Anterior cingulate cortex (tissue), 58 donors: Measurements from ENCODE around the gene CRB2.

Experiments used
- DNase-seq, 58 donors: peaks; one replicate each; lab custom pipeline; 2025; lab: John Stamatoyannopoulos, UW

CRB2 gene

DNA sequence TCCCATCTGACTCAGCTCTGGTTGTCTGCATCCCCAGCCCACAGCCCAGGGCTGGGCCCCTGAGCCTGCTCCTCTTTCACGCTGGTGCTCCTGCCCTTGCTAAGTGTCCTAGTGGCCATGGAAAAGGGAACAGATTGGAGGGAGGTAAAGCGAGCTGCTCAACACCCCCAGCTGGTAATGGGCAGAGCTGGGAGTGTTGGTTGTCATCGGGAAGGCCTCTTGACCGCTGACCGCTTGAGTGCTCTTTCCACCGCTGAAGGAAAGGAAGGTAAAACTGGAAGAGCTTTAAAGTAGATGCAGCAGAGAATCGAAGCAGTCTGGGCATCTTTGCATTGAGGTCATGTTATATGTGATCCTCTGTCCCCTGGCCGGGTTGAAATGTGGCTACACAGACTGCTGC lies 60.2 kb downstream of the CRB2 start:
- no peak for DNase-seq

DNA sequence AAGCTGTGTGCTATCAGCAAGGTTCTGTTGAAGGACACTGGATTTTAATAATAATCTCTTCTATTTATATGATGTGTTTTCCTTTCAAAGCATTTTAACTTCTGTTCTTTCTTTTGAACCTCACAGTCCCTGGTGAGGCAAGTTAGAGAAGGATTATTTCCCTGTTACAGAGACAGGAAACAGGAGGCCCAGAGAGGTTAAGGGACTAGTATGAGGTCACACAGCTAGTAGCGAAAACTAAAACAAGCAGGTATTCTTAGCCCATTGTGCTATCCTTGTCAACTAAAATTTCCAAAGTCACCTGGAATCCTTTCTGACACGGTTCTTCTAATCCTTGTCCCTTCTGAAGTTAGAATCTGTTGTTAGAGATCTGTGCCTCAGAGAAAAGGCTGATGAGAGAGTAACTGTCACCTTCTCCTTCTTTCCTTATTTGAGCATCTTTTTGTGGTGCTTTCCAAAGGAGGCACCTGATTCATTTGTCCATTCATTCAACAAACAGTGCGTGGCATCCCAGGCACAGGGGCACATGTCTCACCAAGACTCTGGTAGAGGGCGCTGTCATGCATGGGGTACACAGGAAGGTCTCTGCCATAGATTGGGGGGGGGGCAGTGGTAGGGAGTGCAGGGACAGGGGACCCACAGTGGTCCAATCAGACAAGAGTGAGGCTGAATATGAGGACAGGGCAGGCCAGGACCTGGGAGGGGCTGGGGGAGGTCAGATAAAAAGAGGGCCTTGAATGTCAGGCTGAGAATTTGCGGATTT lies 61.5 kb downstream of the CRB2 start:
- no peak for DNase-seq

DNA sequence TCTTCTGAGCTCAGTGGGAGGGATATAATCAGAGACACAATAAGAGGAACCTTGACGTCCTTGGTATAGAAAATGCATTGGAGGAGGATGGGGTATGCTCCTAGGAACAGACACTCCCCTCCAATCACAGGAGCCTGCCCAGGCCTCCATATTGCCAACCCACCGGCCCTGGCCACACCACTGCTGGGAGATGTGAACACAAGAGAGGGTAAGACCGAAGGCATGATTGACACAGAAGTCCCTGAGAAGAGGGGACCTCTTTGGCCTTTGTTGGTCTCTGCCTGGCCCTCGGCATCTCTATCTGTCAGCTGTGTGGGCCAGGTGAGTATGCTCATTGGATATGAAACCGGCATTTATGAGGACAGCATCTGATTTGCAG lies 62.0 kb downstream of the CRB2 start:
- no peak for DNase-seq

DNA sequence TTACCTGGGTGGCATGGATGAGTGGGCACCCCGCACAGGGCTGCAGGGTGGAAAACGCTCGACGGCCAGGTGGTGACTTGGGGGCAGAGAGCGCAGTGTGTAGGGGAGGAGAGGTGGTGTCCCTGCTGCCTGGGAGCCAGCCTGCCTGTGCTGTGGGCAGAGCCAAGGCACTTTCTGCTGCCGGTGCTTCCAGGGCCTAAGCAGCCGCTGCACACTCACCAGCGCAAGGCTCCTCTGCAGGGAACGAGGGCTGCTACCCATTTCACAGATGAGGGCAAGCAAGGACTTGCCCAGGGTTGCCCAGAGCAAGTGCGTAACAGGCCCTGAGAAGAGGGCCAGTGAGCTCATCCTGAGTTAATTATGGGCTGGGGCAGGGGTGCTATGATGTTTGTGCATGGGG lies 62.5 kb downstream of the CRB2 start:
- no peak for DNase-seq

DNA sequence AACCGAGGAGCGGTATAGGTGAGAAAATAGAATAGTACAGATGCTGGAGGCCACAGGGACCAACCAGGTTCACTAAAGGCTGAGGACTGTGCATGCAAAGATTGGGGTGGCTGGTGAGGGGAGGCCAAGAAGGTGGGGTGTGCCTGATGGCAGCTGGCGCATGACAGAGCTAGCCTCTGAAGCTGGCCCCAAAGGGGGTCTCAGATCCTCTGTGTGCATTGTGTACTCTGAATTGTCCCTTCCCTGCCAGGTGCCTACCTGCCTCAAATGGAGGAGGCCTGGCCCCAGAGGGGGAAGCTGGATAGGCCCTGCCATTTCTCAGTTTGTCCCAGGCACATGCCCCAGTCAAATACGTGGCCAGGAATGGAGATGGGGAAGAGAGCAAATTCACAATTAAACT lies 63.1 kb downstream of the CRB2 start:
- DNase-seq: no peak

DNA sequence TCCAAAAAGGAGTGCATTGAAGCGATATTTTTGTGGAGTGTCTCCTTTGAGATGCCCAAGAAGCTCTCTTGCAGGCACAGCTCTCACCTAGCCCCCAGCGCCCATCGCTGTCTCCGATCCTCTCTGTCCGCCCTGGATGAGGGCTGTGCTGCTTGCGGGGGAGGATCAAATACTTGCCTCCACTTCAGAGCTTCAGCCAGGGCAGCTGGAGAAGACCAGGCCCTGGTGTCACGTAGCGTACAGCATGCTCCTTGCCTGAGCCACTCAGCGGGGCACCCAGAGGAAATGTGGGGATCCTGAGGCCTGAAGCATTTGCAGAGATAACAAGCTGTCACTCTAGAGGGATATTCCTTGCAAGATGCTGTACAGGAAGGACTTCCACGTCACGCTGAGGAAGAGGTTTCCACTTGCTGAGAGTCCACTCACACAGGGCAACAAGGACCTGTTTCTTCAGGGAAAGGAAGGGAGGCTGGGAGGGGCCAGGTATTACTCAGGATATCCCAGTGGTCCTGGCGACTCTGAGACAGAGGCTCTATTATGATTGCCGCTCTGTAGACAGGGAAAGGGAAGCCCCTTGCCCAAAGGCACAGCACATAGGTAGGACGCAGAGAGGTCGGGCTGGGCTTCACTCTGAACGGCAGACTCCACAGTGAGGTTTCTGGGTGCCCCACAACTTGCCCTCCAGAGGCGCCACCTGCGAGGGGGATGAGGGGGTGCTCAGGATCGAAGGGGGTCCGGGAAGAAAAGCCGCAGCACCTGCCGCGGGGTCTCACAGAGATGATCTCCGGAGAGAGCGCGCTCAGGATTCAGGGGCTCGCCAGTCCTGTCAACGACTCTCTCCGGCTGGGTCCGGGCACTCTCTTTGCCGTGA lies 64.0 kb downstream of the CRB2 start:
- no peak for DNase-seq

DNA sequence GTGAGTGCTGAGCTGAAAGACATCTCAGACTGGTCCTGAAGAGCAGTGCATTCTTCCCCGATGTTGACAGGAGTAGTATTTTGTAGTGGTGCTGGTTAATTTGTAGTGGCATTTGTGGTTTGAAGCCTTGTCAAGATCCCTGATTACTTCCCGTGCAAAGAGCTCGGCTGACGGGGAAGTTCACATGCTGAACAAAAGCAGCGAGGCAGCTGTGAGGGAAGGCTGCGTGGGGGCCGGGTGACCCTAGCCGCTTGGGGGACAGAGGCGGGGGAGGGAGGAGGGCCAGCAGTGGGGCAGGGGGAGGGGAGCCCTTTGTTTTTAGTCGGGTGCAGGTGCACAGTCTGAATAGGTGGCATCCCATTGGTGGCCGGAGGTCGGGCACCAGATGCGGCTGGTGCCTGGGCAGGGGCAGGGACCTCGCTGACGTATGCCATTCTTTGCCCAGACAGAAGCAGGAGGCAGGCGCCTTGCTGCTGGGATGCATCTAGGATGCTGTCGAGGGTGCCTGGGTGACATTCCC lies 64.7 kb downstream of the CRB2 start:
- DNase-seq: no peak

DNA sequence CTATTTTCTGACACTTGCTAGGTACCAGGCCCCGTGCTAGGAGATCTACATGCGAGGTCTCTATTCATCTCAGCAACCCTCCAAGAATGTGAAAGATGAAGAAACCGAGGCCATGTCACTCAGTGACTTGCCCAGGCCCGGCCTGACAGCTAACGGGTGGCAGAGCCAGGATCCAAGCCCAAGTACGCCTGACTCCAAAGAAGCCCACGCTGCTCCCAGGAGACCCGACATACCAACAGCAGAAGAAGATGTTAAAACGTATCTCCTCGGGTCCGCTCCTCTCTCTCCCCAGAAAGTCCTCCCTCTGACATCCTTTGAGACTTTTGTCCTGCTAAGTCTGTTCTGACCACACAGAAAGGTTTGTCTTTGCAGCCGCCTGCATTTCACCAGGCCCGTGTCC lies 65.2 kb downstream of the CRB2 start:
- DNase-seq: no peak

DNA sequence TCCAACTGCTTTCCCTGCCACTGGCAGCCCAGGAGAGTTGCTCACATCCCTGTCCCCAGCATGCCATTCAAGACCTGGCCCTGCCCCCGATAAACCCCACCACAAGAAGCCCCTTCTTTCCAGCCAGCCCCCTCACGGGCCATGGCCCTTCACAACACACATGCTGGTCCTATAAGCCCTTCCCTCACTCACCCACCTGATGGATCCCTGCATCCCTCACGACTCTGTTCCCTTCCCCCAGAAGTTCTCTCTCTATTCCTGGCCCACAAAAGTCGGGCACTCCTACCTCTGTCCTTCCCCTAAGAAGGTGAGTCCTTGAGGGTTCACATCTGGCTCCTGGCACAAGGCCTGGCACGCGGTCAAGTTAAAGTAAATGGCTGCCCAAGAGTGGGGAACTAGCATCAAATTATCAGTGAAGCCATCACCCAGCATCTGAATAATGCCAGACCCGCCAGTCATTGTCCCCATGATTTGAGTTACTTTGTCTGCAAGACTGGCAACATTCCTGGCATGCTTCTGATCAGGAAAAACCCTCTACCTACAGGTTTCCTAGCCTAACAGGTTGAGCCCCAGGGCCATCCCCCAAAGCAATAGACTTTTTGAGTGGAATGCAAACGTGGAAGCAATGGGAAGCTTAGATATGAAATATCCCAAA lies 65.9 kb downstream of the CRB2 start:
- DNase-seq: no peak

DNA sequence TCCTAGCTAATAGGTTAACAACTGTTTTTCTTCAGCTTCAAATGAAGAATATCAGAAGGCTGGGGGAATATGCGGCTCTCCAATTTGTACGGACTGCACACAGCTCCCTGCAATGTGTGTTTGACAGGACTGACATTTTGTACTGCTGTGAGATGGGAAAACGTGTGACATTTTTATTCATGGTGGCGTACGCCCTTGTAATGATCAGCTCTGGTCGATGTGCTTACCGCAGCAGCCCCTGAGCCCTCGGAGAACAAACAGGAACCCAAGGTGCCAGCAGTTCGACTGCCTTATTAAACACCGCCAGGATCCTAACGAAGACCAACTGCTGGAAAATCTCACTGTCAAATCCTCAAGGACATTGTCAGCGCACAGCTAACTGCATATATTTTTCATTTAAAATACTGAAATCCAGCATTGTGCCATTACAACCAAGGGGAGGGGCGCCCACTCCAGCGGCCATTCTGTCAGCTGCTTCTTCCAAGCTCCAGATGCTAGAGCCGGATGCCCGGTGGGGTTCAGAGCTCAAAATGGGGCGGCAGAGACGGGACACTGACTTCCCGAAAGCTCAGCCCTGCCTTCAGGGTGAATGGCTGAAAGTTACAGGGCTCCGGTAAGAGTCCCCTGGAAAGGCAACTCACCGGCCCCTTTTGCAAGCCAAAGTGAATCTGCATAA lies 66.8 kb downstream of the CRB2 start:
- no peak for DNase-seq

DNA sequence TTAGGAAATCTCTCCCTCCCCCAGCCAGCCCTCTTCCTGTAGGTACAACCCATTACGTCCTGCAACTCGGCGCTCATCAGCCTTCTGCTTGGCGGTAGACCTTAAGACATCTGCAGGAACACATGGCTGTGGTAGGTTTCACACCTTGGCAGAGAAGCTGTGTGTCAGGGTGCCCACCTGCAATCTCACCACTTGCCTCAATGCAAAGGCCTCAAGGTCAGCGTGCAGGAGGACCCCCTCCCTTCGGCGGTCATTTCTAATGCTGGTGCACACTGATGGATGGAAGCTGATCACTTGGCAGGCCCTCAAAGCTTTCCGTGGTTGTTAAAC lies 67.3 kb downstream of the CRB2 start:
- no peak for DNase-seq

DNA sequence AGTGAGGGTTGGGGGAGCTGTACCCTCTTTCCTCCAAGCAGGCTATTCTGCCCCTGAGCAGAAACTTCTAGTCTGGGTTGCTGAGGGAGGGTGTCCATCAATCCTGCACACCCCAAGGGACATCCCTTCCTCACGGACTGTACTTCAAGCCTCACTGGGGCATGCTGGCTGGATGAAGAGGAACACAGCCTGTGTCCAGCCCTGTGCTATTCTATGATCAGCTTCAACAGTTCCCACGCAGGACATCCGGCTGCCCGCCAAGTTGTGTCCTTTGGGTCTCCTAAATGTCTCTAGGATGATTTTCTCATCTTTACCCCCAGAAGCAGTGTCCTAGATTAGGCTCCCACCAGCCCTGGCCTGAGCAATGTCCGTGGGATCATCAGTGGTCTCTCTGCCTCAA lies 68.1 kb downstream of the CRB2 start:
- DNase-seq: no peak

DNA sequence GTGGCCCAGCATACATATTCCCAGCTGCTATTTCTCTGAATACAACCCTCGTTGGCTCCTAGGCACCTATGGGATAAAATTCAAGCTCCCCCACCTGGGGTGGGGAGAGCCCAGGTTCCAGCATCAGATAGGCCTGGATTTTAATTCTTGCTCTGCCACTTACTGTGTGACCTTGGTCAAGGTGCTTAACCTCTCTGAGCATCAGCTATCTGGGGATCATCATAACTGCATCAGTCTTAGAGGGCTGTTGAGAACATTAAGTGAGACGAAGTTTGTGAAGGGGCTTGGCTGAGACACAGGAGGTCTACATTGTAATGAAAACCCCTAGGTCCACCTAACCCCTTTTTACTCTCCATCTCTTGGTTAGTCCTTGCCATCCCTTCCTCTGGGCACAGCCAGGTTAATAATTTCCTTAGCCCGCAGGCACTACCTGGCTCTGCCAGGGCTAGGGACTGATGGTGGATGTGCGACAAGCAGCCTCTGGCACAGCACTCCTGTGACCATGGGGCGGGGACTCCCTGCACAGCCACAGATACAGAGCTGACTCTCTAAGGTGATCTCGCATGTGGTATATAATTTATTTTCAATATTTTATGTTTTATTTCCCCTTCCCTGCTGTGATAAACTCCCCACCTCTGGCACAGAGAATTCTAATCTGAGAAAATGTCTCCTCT lies 68.7 kb downstream of the CRB2 start:
- DNase-seq: no peak

DNA sequence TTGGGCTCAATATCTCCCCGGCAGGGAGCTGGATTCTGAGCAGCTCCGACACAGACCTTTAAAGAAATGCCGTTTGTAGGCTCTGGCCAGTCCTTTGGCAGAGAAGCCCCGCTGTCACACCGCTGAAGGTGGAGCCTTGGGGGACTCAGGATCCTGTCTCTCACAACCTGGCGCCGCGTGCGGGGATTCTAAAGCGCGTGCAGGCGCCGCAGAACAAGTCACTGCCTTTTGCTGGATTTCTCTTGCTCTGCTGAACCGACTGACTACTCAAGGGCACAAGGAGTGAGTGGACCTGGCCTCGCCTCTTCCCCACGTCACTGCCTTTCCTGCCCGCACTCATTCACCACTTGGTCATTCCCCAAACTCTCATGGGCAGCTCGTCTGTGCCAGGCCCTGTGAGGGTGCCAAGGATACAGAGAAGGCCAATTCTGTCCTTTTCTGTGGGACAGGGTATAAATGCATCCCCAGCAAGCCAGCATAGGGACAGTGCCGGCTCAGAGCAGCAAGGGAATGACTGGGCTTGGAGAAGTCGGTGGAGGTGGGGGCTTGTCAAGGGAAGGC lies 69.3 kb downstream of the CRB2 start:
- peak in 39 of 58 donors; percentile 14 to 84 (median 54) for DNase-seq

DNA sequence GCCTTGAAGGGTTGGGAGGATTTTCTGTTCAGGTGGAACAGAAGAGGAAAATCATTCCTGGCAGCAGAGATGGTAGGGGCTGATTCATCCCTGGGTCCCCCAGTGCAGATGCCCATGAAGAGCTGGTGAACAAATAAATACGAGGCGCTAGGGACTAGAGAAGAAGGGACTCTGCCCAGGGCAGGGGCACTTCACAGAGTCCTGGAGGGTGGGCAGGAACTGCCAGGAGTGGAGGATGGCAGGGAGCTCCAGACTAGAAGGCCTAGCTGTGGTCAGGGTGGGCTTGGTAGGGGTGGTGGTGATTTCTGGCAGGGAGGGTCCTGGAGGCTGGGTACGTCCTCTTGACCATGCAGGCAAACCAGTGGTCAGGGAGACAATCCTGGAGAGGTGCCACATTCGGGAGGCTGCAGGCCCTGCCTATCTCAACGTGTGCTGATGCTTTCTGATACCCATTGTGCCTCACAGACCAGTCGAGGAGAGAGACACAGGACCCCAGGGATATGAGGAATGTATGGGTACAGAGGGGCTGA lies 69.9 kb downstream of the CRB2 start:
- DNase-seq: no peak

DNA sequence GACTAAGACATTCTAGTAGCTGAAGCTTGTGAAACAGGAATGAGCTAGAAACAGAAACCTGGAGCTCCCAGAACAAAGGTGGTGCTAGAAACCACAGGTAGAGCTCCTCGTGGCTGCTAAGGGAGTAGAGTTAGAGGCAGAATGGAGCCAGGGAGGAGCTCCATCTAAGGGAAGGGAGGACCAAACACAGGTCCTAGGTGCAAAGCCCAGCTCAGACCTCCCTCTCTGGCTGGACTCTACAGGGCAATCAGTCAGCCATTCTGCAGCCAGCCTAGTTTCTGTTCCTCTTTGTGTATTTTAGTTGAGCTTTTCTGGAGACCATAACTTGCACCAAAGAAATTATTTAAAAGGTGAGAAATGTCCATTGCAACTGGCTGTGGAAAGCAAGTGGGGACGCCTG lies 70.4 kb downstream of the CRB2 start:
- no peak for DNase-seq
